HCEC 1CT (cell line): ENCODE data around the gene KCNA2.

Experiments
- DNase-seq: peaks from one replicate; pipeline ENCODE4 v3.0.0-alpha.2; 2017

Gene KCNA2

GRCh38 chr1:110563089-110563488 lies 43.1 kb downstream of the KCNA2 start:
- no peak for DNase-seq

- DNase-seq, result no peak
Observed at GRCh38 chr1:110561596-110561995, 44.6 kb downstream of the KCNA2 start.

GRCh38 chr1:110559157-110559556 lies 47.0 kb downstream of the KCNA2 start:
- DNase-seq, result peak; percentile 5

- no peak for DNase-seq
Observed at GRCh38 chr1:110557481-110557880, 48.7 kb downstream of the KCNA2 start.

GRCh38 chr1:110556471-110556807 lies 49.7 kb downstream of the KCNA2 start:
- no peak for DNase-seq

- DNase-seq, result no peak
Observed at GRCh38 chr1:110555807-110556470, 50.2 kb downstream of the KCNA2 start.

- DNase-seq, result no peak
Observed at GRCh38 chr1:110554871-110555801, 51.0 kb downstream of the KCNA2 start.

GRCh38 chr1:110551278-110551809 lies 54.8 kb downstream of the KCNA2 start:
- DNase-seq, result no peak

- DNase-seq, result no peak
Observed at GRCh38 chr1:110549831-110550230, 56.3 kb downstream of the KCNA2 start.

- no peak for DNase-seq
Observed at GRCh38 chr1:110548381-110548780, 57.8 kb downstream of the KCNA2 start.

- DNase-seq, result no peak
Observed at GRCh38 chr1:110547017-110547416, 59.1 kb downstream of the KCNA2 start.

- no peak for DNase-seq
Observed at GRCh38 chr1:110545492-110545891, 60.7 kb downstream of the KCNA2 start.

- no peak for DNase-seq
Observed at GRCh38 chr1:110544753-110545152, 61.4 kb downstream of the KCNA2 start.
